ENCODE data around the gene PPA1.

DNA sequence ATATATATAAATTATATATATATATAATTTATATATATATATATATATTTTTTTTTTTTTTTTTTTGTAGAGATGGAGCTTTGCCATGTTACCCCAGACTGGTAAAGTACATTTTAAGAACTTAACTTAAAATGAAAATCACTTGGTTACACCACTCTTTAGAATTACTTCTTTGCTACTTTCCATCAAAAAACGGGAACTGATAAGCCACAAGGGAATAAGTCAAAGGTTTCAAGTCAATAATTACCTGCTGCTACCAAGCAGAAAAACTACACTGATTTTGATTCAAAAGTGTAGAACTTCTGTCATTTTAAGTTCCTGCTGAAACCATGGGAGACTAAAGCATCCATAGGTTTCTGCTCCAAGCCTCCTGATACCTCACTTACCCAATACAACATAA is 12.2 kb downstream of the PPA1 start:
- no peak for TF ChIP-seq EZH2phosphoT487 (IDR thresholded peaks at IDR 0.05; ENCODE audit: borderline replicate concordance)
- TF ChIP-seq RAD21 (IDR thresholded peaks at IDR 0.05; ENCODE audit: low read depth): no peak
- TF ChIP-seq, protein P1, sequence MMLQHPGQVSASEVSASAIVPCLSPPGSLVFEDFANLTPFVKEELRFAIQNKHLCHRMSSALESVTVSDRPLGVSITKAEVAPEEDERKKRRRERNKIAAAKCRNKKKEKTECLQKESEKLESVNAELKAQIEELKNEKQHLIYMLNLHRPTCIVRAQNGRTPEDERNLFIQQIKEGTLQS (IDR thresholded peaks at IDR 0.05): no peak
- TF ChIP-seq, protein P2, sequence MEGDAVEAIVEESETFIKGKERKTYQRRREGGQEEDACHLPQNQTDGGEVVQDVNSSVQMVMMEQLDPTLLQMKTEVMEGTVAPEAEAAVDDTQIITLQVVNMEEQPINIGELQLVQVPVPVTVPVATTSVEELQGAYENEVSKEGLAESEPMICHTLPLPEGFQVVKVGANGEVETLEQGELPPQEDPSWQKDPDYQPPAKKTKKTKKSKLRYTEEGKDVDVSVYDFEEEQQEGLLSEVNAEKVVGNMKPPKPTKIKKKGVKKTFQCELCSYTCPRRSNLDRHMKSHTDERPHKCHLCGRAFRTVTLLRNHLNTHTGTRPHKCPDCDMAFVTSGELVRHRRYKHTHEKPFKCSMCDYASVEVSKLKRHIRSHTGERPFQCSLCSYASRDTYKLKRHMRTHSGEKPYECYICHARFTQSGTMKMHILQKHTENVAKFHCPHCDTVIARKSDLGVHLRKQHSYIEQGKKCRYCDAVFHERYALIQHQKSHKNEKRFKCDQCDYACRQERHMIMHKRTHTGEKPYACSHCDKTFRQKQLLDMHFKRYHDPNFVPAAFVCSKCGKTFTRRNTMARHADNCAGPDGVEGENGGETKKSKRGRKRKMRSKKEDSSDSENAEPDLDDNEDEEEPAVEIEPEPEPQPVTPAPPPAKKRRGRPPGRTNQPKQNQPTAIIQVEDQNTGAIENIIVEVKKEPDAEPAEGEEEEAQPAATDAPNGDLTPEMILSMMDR (IDR thresholded peaks at IDR 0.05 in 2 of 3, conservative IDR thresholded peaks at IDR 0.05 in 1 of 3; ENCODE audit: borderline replicate concordance in 1 of 3, insufficient read depth in 1 of 3, low read depth in 2 of 3, low read length in 2 of 3): no peak
- no peak for TF ChIP-seq POLR2AphosphoS5 (IDR thresholded peaks at IDR 0.05; ENCODE audit: low read depth, low read length)
- TF ChIP-seq POLR2A (IDR thresholded peaks at IDR 0.05; ENCODE audit: borderline replicate concordance, extremely low read depth, insufficient read depth, insufficient read length): no peak
- no peak for TF ChIP-seq CEBPB (IDR thresholded peaks at IDR 0.05; ENCODE audit: low read depth)
- TF ChIP-seq EZH2 (IDR thresholded peaks at IDR 0.05): no peak
- TF ChIP-seq JUND (IDR thresholded peaks at IDR 0.05): no peak
- TF ChIP-seq SIN3A (IDR thresholded peaks at IDR 0.05; ENCODE audit: low read depth): no peak
- no peak for TF ChIP-seq MAX (IDR thresholded peaks at IDR 0.05)
- no peak for TF ChIP-seq SP1 (IDR thresholded peaks at IDR 0.05; ENCODE audit: low read depth)

Measured in HCT116 (cell line).